HepG2 (cell line): ENCODE measurements around the gene TMCC2.

Source experiments
- ADNP ChIP-seq: sonication (generic); formaldehyde crosslinking; IDR thresholded peaks from 2 replicates; pipeline ENCODE4 v1.4.0; 2020; ENCODE audit warnings: missing genetic modification reagents
- AGO1 ChIP-seq: fragments of 200-400 bp; formaldehyde crosslinking; IDR thresholded peaks from 2 replicates; pipeline ENCODE4 v1.6.1; 2017; ENCODE audit warnings: mild to moderate bottlenecking, low read depth, low read length, moderate library complexity; ENCODE audit not compliant: poor library complexity, severe bottlenecking
- CHCHD3 ChIP-seq: sonication (generic); formaldehyde crosslinking; IDR thresholded peaks from 2 replicates; pipeline ENCODE4 v1.8.0; 2022; ENCODE audit warnings: mild to moderate bottlenecking, missing genetic modification reagents, moderate library complexity
- CREB1 ChIP-seq, 2 experiments: fragments of 450-650 bp in 1 of 2; IDR thresholded peaks; 2 replicates each; pipeline ENCODE4 v1.6.1; 2016 to 2017; ENCODE audit warnings: control low read depth in 1 of 2, mild to moderate bottlenecking in 1 of 2, missing compliant biosample characterization in 1 of 2, missing genetic modification characterization in 1 of 2
- CTCF ChIP-seq: sonication (generic); formaldehyde crosslinking; IDR thresholded peaks from 2 replicates; pipeline ENCODE4 v1.5.0; 2020; ENCODE audit warnings: mild to moderate bottlenecking, missing genetic modification reagents, moderate library complexity
- EZH2 ChIP-seq: conservative IDR thresholded peaks from 2 replicates; pipeline ENCODE4 v1.6.1; 2012; ENCODE audit warnings: mild to moderate bottlenecking, low read depth, low read length, moderate library complexity
- NFE2 ChIP-seq: sonication (generic); formaldehyde crosslinking; IDR thresholded peaks from 2 replicates; pipeline ENCODE4 v1.4.0; 2020; ENCODE audit warnings: missing genetic modification reagents
- NR2F2 ChIP-seq: IDR thresholded peaks from 2 replicates; pipeline ENCODE4 v1.6.1; 2012; ENCODE audit warnings: low read depth, inconsistent platforms, borderline replicate concordance
- PBX3 ChIP-seq: sonication (generic); formaldehyde crosslinking; IDR thresholded peaks from 2 replicates; pipeline ENCODE4 v1.8.1; 2023; ENCODE audit warnings: missing genetic modification reagents, inconsistent platforms, borderline replicate concordance
- POLR2A ChIP-seq, 2 experiments: IDR thresholded peaks; 2 replicates each; pipeline ENCODE4 v1.6.1; 2011; ENCODE audit warnings: low read depth in 2 of 2, low read length in 2 of 2, mild to moderate bottlenecking in 1 of 2, moderate library complexity in 1 of 2; ENCODE audit not compliant: insufficient read depth in 1 of 2
- TARDBP ChIP-seq: sonication (generic); formaldehyde crosslinking; IDR thresholded peaks from 2 replicates; pipeline ENCODE4 v1.8.0; 2022; ENCODE audit warnings: mild to moderate bottlenecking, missing genetic modification reagents
- ZNF234 ChIP-seq: sonication (generic); formaldehyde crosslinking; conservative IDR thresholded peaks from 2 replicates; pipeline ENCODE4 v1.5.1; 2020; ENCODE audit warnings: mild to moderate bottlenecking, missing genetic modification reagents

GRCh38 chr1:205309741-205310140, 82.0 kb downstream of the TMCC2 start:
- TF ChIP-seq CHCHD3 (CRISPR knock-in tag), result no peak
- TF ChIP-seq TARDBP (CRISPR knock-in tag), result no peak
- no peak for TF ChIP-seq CREB1 (IDR thresholded peaks at IDR 0.05)
- no peak for TF ChIP-seq CREB1 (CRISPR knock-in tag; IDR thresholded peaks at IDR 0.05)
- TF ChIP-seq NFE2, result no peak
- no peak for TF ChIP-seq NR2F2
- TF ChIP-seq EZH2, result no peak
- no peak for TF ChIP-seq ADNP (CRISPR knock-in tag)
- no peak for TF ChIP-seq ZNF234 (CRISPR knock-in tag)
- TF ChIP-seq CTCF, result no peak
- no peak for TF ChIP-seq AGO1
- no peak for TF ChIP-seq PBX3
- TF ChIP-seq POLR2A (IDR thresholded peaks at IDR 0.05; ENCODE audit: insufficient read depth in 1 of 2, low read depth in 2 of 2, low read length in 2 of 2), result no peak
